H1 (cell line): Measurements from ENCODE around the gene CH25H. TPM values are rescaled to one million over a fixed set of nuclear protein-coding genes. Genes with fewer than 3 reads are reported as not detected.

ENCODE experiments used
- ASH2L ChIP-seq: fragments of 200-600, 300-600 bp; sonication (generic); IDR thresholded peaks from one replicate; pipeline ENCODE4 v1.7.1; 2017; ENCODE audit warnings: low read length
- CREB1 ChIP-seq: IDR thresholded peaks from 2 replicates; pipeline ENCODE4 v1.6.1; 2012; ENCODE audit warnings: inconsistent platforms
- EZH2 ChIP-seq: fragments of 200-600 bp; sonication (generic); IDR thresholded peaks from 2 replicates; pipeline ENCODE4 v1.7.1; 2012; ENCODE audit warnings: low read depth, mild to moderate bottlenecking, moderate library complexity, low read length, inconsistent platforms; ENCODE audit not compliant: severe bottlenecking
- POLR2A ChIP-seq, 2 experiments: IDR thresholded peaks; 1 replicate in 1 of 2; 2 replicates in 1 of 2; pipeline ENCODE4 v1.6.1; 2011; ENCODE audit warnings: low read depth in 2 of 2, low read length in 2 of 2, mild to moderate bottlenecking in 2 of 2; ENCODE audit errors: control extremely low read depth in 1 of 2
- POU5F1 ChIP-seq: IDR thresholded peaks from 2 replicates; pipeline ENCODE4 v1.6.1; 2011; ENCODE audit warnings: low read depth, mild to moderate bottlenecking, low read length, moderate library complexity
- SIN3A ChIP-seq, 2 experiments: IDR thresholded peaks in 1 of 2; conservative IDR thresholded peaks in 1 of 2; 2 replicates each; pipeline ENCODE4 v1.6.1; 2011 to 2012; ENCODE audit warnings: low read length in 2 of 2, improper control_type of control experiment in 1 of 2, low read depth in 1 of 2, mild to moderate bottlenecking in 1 of 2
- SIRT6 ChIP-seq: IDR thresholded peaks from one replicate; pipeline ENCODE4 v1.7.1; 2012; ENCODE audit warnings: low read length, inconsistent platforms
- SIX5 ChIP-seq: IDR thresholded peaks from 2 replicates; pipeline ENCODE4 v1.6.1; 2011; ENCODE audit warnings: mild to moderate bottlenecking, low read depth, low read length
- SP4 ChIP-seq: IDR thresholded peaks from 2 replicates; pipeline ENCODE4 v1.6.1; 2012; ENCODE audit warnings: low read length, inconsistent platforms
- SUZ12 ChIP-seq: fragments of 200-600 bp; sonication (generic); IDR thresholded peaks from 2 replicates; pipeline ENCODE4 v1.6.1; 2012; ENCODE audit warnings: mild to moderate bottlenecking, inconsistent platforms, low read length, moderate library complexity, mixed read lengths
- TEAD4 ChIP-seq: IDR thresholded peaks from 2 replicates; pipeline ENCODE4 v1.6.1; 2012; ENCODE audit warnings: low read depth, low read length, inconsistent platforms, mixed read lengths
- polyA plus RNA-seq, 7 experiments: library from polyadenylated mRNA; depleted of rRNA in 3 of 7; stranded (reverse) in 5 of 7; unstranded in 2 of 7; fragments of >200 nt in 5 of 7; fragments of 200-250 nt in 2 of 7; gene quantifications; 1 replicate in 5 of 7; 2 replicates in 1 of 7; 4 replicates in 1 of 7; pipeline versions ENCODE4 v1.2.1 to v1.2.3, GENCODE V29; 2011 to 2013; ENCODE audit warnings: missing spikeins in 2 of 7, mixed read lengths in 2 of 7
- total RNA-seq: library from RNA; stranded (reverse); fragmentation: NEBNext Ultra II Directional; extraction: Animal tissue kit (Norgen Biotek cat#: 25700); gene quantifications from 2 replicates; pipeline ENCODE4 v1.2.1, GENCODE V29; 2021
- TF ChIP-seq, protein P1 (sequence below): fragments of 300-600 bp; sonication (generic); IDR thresholded peaks from 2 replicates; pipeline ENCODE4 v1.7.1; 2012; ENCODE audit warnings: low read length, moderate library complexity, mild to moderate bottlenecking, inconsistent platforms; ENCODE audit not compliant: insufficient replicate concordance

The CH25H gene
- total and polyA plus RNA-seq, 2 of the 8 experiments (the other 6 are each of a cell fraction or from before 2014, with no cell fraction given): 0.56 to 1.3 TPM

DNA sequence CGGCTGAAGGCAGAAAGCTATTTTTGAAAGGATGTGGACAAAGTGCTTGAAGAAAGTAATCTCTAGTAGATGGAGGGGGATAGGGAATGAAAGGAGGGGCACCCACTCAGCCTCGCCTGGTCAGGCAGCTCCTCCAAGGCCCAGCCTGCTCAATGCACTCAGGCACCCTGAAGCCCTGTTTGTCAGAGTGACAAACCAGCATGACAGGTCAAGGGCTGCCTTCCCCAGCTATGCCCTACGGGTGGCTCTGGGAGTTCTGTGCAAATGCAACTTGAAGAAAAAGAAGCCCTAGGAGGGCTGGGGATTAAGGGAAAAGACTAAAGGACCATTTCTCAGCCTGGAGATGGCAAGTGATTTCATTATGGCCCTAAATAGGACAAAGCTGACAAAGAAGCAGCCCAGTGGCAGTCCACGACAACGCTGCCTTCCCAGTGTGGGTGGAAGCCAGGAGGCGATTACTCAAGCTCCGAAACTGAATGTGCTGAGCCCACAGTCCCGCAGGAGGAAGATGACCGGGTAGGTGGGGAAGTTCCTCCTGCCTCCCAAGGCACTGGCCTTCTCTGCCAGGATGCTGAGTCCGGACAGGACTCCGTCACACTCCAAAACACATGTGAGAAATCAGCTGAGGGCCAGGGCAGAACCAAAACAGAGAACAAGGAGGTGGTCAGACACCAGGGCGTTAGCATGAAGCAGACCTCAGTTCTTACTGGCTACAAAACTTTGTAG is 28.1 kb upstream of the CH25H start (continued):
- TF ChIP-seq, protein P1, sequence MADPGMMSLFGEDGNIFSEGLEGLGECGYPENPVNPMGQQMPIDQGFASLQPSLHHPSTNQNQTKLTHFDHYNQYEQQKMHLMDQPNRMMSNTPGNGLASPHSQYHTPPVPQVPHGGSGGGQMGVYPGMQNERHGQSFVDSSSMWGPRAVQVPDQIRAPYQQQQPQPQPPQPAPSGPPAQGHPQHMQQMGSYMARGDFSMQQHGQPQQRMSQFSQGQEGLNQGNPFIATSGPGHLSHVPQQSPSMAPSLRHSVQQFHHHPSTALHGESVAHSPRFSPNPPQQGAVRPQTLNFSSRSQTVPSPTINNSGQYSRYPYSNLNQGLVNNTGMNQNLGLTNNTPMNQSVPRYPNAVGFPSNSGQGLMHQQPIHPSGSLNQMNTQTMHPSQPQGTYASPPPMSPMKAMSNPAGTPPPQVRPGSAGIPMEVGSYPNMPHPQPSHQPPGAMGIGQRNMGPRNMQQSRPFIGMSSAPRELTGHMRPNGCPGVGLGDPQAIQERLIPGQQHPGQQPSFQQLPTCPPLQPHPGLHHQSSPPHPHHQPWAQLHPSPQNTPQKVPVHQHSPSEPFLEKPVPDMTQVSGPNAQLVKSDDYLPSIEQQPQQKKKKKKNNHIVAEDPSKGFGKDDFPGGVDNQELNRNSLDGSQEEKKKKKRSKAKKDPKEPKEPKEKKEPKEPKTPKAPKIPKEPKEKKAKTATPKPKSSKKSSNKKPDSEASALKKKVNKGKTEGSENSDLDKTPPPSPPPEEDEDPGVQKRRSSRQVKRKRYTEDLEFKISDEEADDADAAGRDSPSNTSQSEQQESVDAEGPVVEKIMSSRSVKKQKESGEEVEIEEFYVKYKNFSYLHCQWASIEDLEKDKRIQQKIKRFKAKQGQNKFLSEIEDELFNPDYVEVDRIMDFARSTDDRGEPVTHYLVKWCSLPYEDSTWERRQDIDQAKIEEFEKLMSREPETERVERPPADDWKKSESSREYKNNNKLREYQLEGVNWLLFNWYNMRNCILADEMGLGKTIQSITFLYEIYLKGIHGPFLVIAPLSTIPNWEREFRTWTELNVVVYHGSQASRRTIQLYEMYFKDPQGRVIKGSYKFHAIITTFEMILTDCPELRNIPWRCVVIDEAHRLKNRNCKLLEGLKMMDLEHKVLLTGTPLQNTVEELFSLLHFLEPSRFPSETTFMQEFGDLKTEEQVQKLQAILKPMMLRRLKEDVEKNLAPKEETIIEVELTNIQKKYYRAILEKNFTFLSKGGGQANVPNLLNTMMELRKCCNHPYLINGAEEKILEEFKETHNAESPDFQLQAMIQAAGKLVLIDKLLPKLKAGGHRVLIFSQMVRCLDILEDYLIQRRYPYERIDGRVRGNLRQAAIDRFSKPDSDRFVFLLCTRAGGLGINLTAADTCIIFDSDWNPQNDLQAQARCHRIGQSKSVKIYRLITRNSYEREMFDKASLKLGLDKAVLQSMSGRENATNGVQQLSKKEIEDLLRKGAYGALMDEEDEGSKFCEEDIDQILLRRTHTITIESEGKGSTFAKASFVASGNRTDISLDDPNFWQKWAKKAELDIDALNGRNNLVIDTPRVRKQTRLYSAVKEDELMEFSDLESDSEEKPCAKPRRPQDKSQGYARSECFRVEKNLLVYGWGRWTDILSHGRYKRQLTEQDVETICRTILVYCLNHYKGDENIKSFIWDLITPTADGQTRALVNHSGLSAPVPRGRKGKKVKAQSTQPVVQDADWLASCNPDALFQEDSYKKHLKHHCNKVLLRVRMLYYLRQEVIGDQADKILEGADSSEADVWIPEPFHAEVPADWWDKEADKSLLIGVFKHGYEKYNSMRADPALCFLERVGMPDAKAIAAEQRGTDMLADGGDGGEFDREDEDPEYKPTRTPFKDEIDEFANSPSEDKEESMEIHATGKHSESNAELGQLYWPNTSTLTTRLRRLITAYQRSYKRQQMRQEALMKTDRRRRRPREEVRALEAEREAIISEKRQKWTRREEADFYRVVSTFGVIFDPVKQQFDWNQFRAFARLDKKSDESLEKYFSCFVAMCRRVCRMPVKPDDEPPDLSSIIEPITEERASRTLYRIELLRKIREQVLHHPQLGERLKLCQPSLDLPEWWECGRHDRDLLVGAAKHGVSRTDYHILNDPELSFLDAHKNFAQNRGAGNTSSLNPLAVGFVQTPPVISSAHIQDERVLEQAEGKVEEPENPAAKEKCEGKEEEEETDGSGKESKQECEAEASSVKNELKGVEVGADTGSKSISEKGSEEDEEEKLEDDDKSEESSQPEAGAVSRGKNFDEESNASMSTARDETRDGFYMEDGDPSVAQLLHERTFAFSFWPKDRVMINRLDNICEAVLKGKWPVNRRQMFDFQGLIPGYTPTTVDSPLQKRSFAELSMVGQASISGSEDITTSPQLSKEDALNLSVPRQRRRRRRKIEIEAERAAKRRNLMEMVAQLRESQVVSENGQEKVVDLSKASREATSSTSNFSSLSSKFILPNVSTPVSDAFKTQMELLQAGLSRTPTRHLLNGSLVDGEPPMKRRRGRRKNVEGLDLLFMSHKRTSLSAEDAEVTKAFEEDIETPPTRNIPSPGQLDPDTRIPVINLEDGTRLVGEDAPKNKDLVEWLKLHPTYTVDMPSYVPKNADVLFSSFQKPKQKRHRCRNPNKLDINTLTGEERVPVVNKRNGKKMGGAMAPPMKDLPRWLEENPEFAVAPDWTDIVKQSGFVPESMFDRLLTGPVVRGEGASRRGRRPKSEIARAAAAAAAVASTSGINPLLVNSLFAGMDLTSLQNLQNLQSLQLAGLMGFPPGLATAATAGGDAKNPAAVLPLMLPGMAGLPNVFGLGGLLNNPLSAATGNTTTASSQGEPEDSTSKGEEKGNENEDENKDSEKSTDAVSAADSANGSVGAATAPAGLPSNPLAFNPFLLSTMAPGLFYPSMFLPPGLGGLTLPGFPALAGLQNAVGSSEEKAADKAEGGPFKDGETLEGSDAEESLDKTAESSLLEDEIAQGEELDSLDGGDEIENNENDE: no peak
- TF ChIP-seq SIN3A (conservative IDR thresholded peaks at IDR 0.05 in 1 of 2, IDR thresholded peaks at IDR 0.05 in 1 of 2; ENCODE audit: low read depth in 1 of 2, low read length in 2 of 2) (no peak), SIX5 (no peak), POLR2A (IDR thresholded peaks at IDR 0.05; ENCODE audit: control extremely low read depth in 1 of 2, low read depth in 2 of 2, low read length in 2 of 2) (no peak), TEAD4 (no peak), EZH2 (no peak), CREB1 (no peak), SP4 (no peak), ASH2L (no peak), POU5F1 (no peak), SIRT6 (no peak), SUZ12 (no peak)
